ENCODE data around the gene THAP12.

THAP12 gene

GRCh38 chr11:76376746-76377558 lies 4.0 kb downstream of the THAP12 start:
- no peaks in the 10 kb centered on the region for H3K27me3 ChIP-seq (ENCODE audit: insufficient read depth, low read depth, severe bottlenecking)
- H3K36me3 ChIP-seq: no peaks in the 10 kb centered on the region
- no peak overlapping the region for H3K4me3 ChIP-seq (ENCODE audit: low read depth, low read length)
- no peak for TF ChIP-seq CTCF (IDR thresholded peaks at IDR 0.05; ENCODE audit: low read depth, low read length)
- no peak for DNase-seq
- no peak overlapping the region for H3K27ac ChIP-seq
- no peaks in the 10 kb centered on the region for H3K9me3 ChIP-seq (ENCODE audit: severe bottlenecking)

GRCh38 chr11:76371170-76371569 lies 9.8 kb downstream of the THAP12 start:
- H3K4me3 ChIP-seq (ENCODE audit: low read depth, low read length): no peak overlapping the region
- H3K36me3 ChIP-seq: no peaks in the 10 kb centered on the region
- H3K9me3 ChIP-seq (ENCODE audit: severe bottlenecking): no peaks in the 10 kb centered on the region
- H3K27ac ChIP-seq: no peak overlapping the region
- DNase-seq: no peak
- no peak for TF ChIP-seq CTCF (IDR thresholded peaks at IDR 0.05; ENCODE audit: low read depth, low read length)
- no peaks in the 10 kb centered on the region for H3K27me3 ChIP-seq (ENCODE audit: insufficient read depth, low read depth, severe bottlenecking)

DNA sequence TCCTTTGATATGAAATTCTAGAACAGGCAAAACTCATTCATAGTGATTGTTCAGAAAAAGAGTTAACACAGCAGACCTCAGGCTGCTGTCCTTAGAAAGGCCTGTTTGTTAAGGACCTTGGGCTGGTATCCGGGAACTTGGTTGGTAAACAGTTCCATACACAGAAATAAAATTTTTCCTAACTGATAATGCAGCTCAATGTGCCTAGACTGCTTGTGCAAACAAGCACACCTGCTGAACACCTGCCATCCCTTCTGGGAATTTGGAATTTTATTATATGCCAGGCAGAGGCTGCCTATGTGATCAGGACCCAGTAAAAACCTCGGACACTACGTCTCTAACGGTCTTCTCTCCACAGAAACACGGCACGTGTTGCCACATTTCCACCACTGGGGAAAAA lies 11.5 kb downstream of the THAP12 start:
- no peak overlapping the region for H3K27ac ChIP-seq
- TF ChIP-seq CTCF (IDR thresholded peaks at IDR 0.05; ENCODE audit: low read depth, low read length): no peak
- no peak for DNase-seq
- H3K4me3 ChIP-seq (ENCODE audit: low read depth, low read length): no peak overlapping the region
- H3K9me3 ChIP-seq (ENCODE audit: severe bottlenecking): no peaks in the 10 kb centered on the region
- H3K36me3 ChIP-seq: peaks cover 1% of the 10 kb centered on the region
- no peaks in the 10 kb centered on the region for H3K27me3 ChIP-seq (ENCODE audit: insufficient read depth, low read depth, severe bottlenecking)

DNA sequence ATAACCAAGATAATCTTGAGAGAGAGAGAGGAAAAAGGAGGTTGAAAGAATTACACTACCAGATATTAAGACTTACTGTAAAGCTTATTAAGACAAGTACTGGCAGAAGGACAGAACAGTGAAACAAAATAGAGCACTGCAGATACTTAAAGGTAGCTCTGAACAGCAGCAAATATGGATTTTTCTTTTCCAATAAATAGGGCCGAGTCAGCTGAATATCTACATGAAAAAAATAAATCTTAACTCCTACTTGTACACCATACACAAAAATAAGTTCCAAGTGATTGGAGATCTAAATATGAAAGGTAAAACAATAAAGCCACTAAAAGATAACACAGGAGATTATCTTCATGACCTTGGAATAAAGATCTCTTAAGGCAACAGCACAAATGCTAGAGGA lies 12.4 kb downstream of the THAP12 start:
- H3K4me3 ChIP-seq (ENCODE audit: low read depth, low read length): no peak overlapping the region
- no peak for TF ChIP-seq CTCF (IDR thresholded peaks at IDR 0.05; ENCODE audit: low read depth, low read length)
- no peaks in the 10 kb centered on the region for H3K27me3 ChIP-seq (ENCODE audit: insufficient read depth, low read depth, severe bottlenecking)
- peaks cover 7% of the 10 kb centered on the region for H3K36me3 ChIP-seq
- no peaks in the 10 kb centered on the region for H3K9me3 ChIP-seq (ENCODE audit: severe bottlenecking)
- DNase-seq: no peak
- peak overlapping the region; percentile 44 for H3K27ac ChIP-seq

DNA sequence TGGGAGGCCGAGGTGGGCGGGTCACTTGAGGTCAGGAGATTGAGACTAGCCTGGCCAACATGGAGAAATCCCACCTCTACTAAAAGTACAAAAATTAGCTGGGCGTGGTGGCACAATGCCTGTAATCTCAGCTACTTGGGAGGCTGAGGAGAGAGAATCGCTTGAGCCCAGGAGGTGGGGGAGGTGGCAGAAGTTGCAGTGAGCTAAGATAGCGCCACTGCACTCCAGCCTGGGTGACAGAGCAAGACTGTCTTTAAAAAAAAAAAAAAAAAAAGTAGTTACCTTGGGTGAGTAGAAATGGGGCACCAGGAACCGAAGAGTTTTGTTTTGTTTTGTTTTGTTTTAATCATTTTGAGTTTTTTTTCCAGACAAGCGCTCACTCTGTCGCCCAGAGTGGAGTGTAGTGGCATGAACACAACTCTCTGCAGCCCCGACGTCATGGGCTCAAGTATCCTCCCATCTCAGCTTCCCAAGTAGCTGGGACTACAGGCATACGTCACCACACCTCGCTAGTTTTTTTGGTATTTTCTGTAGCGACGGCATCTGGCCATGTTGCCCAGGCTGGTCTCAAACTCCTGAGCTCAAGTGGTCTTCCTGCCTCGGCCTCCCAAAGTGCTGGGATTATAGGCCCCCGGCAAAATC lies 15.8 kb downstream of the THAP12 start:
- no peaks in the 10 kb centered on the region for H3K27me3 ChIP-seq (ENCODE audit: insufficient read depth, low read depth, severe bottlenecking)
- peaks cover 14% of the 10 kb centered on the region for H3K36me3 ChIP-seq
- H3K4me3 ChIP-seq (ENCODE audit: low read depth, low read length): no peak overlapping the region
- no peak for TF ChIP-seq CTCF (IDR thresholded peaks at IDR 0.05; ENCODE audit: low read depth, low read length)
- H3K27ac ChIP-seq: no peak overlapping the region
- peak; percentile 44 for DNase-seq
- no peaks in the 10 kb centered on the region for H3K9me3 ChIP-seq (ENCODE audit: severe bottlenecking)

Measured in WERI-Rb-1 (cell line).